ENCODE data around the gene CELF3. TPM values are rescaled to one million over a fixed set of nuclear protein-coding genes. Genes with fewer than 3 reads are reported as not detected.
A peak's percentile ranks its signal among the peaks of the same experiment; 100 is the strongest.

Gene CELF3
- total RNA-seq, 1 donor = not detected

DNA sequence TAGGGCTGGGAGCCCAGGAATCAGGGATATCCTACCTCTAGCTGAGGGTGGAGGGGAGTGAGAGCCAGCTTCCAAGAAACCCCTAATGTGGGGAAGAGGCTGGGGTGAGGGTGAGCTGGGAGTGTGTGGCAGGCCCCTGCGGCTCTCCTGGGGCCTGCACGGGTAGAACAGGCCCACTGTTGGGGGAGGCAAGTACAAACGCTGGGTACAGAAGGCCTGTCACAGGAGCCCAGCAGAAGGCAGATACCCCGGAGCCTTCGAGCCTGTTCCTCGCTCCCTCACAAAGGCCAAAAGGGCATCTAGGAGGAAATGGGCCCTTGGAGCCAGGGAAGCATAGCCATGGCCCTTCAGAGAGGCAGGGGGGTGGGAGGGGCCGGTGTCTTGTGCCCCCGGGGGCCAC is 13.7 kb downstream of the CELF3 start:
- Histone ChIP-seq H3K4me3 (ENCODE audit: insufficient read depth, low read length) (no peak overlapping the region), H2AFZ (ENCODE audit: low read length) (no peak overlapping the region), H3K36me3 (ENCODE audit: insufficient read depth, low read length) (peaks cover 6% of the 10 kb centered on the region), H3K79me2 (ENCODE audit: insufficient read depth, low read length) (no peaks in the 10 kb centered on the region), H3K4me1 (ENCODE audit: insufficient read depth, low read length) (no peaks in the 10 kb centered on the region), H4K20me1 (ENCODE audit: insufficient read depth, low read length) (no peaks in the 10 kb centered on the region), H3K4me2 (ENCODE audit: insufficient read depth, low read length) (no peak overlapping the region), H3K9me3 (ENCODE audit: low read depth, low read length) (no peaks in the 10 kb centered on the region), H3K27ac (ENCODE audit: low read depth, low read length) (no peak overlapping the region), H3K27me3 (ENCODE audit: insufficient read depth, low read length) (no peaks in the 10 kb centered on the region)
- TF ChIP-seq CTCF (IDR thresholded peaks at IDR 0.05; ENCODE audit: extremely low read depth, low read depth, low read length) = no peak
- DNase-seq (ENCODE audit: insufficient read length, low spot score, missing footprints) = no peak

GRCh38 chr1:151701515-151701914 is 15.1 kb downstream of the CELF3 start:
- H3K4me3 ChIP-seq (ENCODE audit: insufficient read depth, low read length) = no peak overlapping the region
- no peaks in the 10 kb centered on the region for H3K9me3 ChIP-seq (ENCODE audit: low read depth, low read length)
- no peak overlapping the region for H3K27ac ChIP-seq (ENCODE audit: low read depth, low read length)
- no peak for TF ChIP-seq CTCF (IDR thresholded peaks at IDR 0.05; ENCODE audit: extremely low read depth, low read depth, low read length)
- peaks cover 6% of the 10 kb centered on the region for H3K36me3 ChIP-seq (ENCODE audit: insufficient read depth, low read length)
- no peaks in the 10 kb centered on the region for H3K27me3 ChIP-seq (ENCODE audit: insufficient read depth, low read length)
- no peak overlapping the region for H3K4me2 ChIP-seq (ENCODE audit: insufficient read depth, low read length)
- no peaks in the 10 kb centered on the region for H3K79me2 ChIP-seq (ENCODE audit: insufficient read depth, low read length)
- H2AFZ ChIP-seq (ENCODE audit: low read length) = no peak overlapping the region
- DNase-seq (ENCODE audit: insufficient read length, low spot score, missing footprints) = no peak
- H4K20me1 ChIP-seq (ENCODE audit: insufficient read depth, low read length) = no peaks in the 10 kb centered on the region
- no peaks in the 10 kb centered on the region for H3K4me1 ChIP-seq (ENCODE audit: insufficient read depth, low read length)

DNA sequence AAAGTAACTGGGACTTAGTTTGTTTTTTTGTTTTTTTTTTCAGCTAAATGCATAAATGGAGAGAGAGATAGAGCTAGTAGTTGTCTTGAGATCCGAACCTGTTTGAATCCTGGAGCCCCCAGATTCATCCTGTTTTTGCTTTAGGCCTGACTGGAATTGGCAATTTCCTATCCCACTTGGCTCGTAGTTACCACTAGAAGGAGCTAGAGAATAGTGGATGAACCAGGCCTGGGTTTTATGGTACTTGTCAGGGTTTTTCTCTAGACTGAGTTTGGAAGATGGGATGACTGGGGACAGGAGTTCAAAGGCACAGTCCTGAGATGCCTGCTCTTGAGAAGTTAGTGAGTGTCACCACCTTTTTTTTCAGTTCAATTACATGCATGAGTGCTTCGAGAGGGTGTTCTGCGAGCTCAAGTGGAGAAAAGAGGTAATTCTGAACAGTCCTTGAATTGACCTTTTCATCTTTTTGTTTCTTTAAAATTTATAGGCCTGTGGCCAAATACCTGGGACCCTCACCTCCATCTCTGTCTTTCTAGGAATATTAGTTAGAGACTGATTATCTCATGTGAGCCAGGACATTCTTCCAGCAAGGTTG is 23.4 kb downstream of the CELF3 start:
- H3K79me2 ChIP-seq (ENCODE audit: insufficient read depth, low read length) = no peaks in the 10 kb centered on the region
- peak; percentile 68 for DNase-seq (ENCODE audit: insufficient read length, low spot score, missing footprints)

GRCh38 chr1:151692226-151692625 is 24.4 kb downstream of the CELF3 start:
- no peaks in the 10 kb centered on the region for H3K79me2 ChIP-seq (ENCODE audit: insufficient read depth, low read length)

More for the DNA sequence above, 23.4 kb downstream of the CELF3 start:
- H3K27me3 ChIP-seq (ENCODE audit: insufficient read depth, low read length) = no peaks in the 10 kb centered on the region
- peak; percentile 78 for TF ChIP-seq CTCF (IDR thresholded peaks at IDR 0.05; ENCODE audit: extremely low read depth, low read depth, low read length)
- H4K20me1 ChIP-seq (ENCODE audit: insufficient read depth, low read length) = no peaks in the 10 kb centered on the region
- H3K9me3 ChIP-seq (ENCODE audit: low read depth, low read length) = no peaks in the 10 kb centered on the region
- H2AFZ ChIP-seq (ENCODE audit: low read length) = no peak overlapping the region
- no peak overlapping the region for H3K4me3 ChIP-seq (ENCODE audit: insufficient read depth, low read length)
- no peak overlapping the region for H3K4me2 ChIP-seq (ENCODE audit: insufficient read depth, low read length)
- H3K4me1 ChIP-seq (ENCODE audit: insufficient read depth, low read length) = no peaks in the 10 kb centered on the region
- H3K36me3 ChIP-seq (ENCODE audit: insufficient read depth, low read length) = peaks cover 22% of the 10 kb centered on the region
- H3K27ac ChIP-seq (ENCODE audit: low read depth, low read length) = no peak overlapping the region

More at GRCh38 chr1:151692226-151692625, 24.4 kb downstream of the CELF3 start:
- no peak for TF ChIP-seq CTCF (IDR thresholded peaks at IDR 0.05; ENCODE audit: extremely low read depth, low read depth, low read length)
- Histone ChIP-seq H3K4me2 (ENCODE audit: insufficient read depth, low read length) (no peak overlapping the region), H3K9me3 (ENCODE audit: low read depth, low read length) (no peaks in the 10 kb centered on the region), H3K4me1 (ENCODE audit: insufficient read depth, low read length) (no peaks in the 10 kb centered on the region), H2AFZ (ENCODE audit: low read length) (no peak overlapping the region), H3K27me3 (ENCODE audit: insufficient read depth, low read length) (no peaks in the 10 kb centered on the region), H3K27ac (ENCODE audit: low read depth, low read length) (no peak overlapping the region), H3K4me3 (ENCODE audit: insufficient read depth, low read length) (no peak overlapping the region), H3K36me3 (ENCODE audit: insufficient read depth, low read length) (peaks cover 22% of the 10 kb centered on the region), H4K20me1 (ENCODE audit: insufficient read depth, low read length) (no peaks in the 10 kb centered on the region)
- DNase-seq (ENCODE audit: insufficient read length, low spot score, missing footprints) = no peak
